Esophagus (tissue), 2 donors: ENCODE results near the gene NAA40. TPM values are rescaled to one million over a fixed set of nuclear protein-coding genes. Genes with fewer than 3 reads are reported as not detected.

Source experiments
- H3K27ac ChIP-seq, 2 donors: one replicate each; pipeline ENCODE4 v1.5.1; 2013; ENCODE audit warnings: low read depth in 2 of 2, mild to moderate bottlenecking in 2 of 2, inconsistent platforms in 1 of 2, low read length in 1 of 2, moderate library complexity in 1 of 2
- H3K27me3 ChIP-seq, 2 donors: one replicate each; pipeline ENCODE4 v1.6.1; 2013; ENCODE audit warnings: low read length in 2 of 2, control low read depth in 1 of 2, mild to moderate bottlenecking in 1 of 2; ENCODE audit not compliant: insufficient read depth in 2 of 2, control insufficient read depth in 1 of 2
- H3K36me3 ChIP-seq, 2 donors: one replicate each; pipeline ENCODE4 v1.6.1; 2013; ENCODE audit warnings: low read length in 1 of 2; ENCODE audit not compliant: control insufficient read depth in 2 of 2, insufficient read depth in 2 of 2
- H3K4me1 ChIP-seq, 2 donors: one replicate each; pipeline ENCODE4 v1.6.1; 2013; ENCODE audit warnings: low read length in 1 of 2; ENCODE audit not compliant: control insufficient read depth in 2 of 2, insufficient read depth in 2 of 2
- H3K4me3 ChIP-seq, 2 donors: one replicate each; pipeline ENCODE4 v1.5.1; 2013; ENCODE audit warnings: low read length in 2 of 2, mild to moderate bottlenecking in 2 of 2, low read depth in 1 of 2, moderate library complexity in 1 of 2
- H3K9me3 ChIP-seq, 2 donors: one replicate each; pipeline ENCODE4 v1.6.1; 2013; ENCODE audit warnings: mild to moderate bottlenecking in 2 of 2, low read depth in 1 of 2, low read length in 1 of 2, moderate library complexity in 1 of 2; ENCODE audit not compliant: control insufficient read depth in 2 of 2, insufficient read depth in 1 of 2
- WGBS, 2 donors: extraction: QIAGEN DNeasy Blood & Tissue Kit; methylation state at CpG; one replicate each; pipeline ENCODE4 v1.1.7; 2013; 5-methylcytosine and 5-hydroxymethylcytosine counted together
- polyA plus RNA-seq, 2 donors: library from polyadenylated mRNA; stranded (reverse); fragments of 200-250 nt; gene quantifications; one replicate each; pipeline ENCODE4 v1.2.3, GENCODE V29; 2013
- donor health status: healthy with polysubstance abuse.
- donor health status: Bipolar disorder and iron deficiency.

NAA40 gene
- polyA plus RNA-seq: 10 to 100 TPM in 1 of 2 donors, 1 to 10 TPM in 1; 8.5 to 11.8 TPM

DNA sequence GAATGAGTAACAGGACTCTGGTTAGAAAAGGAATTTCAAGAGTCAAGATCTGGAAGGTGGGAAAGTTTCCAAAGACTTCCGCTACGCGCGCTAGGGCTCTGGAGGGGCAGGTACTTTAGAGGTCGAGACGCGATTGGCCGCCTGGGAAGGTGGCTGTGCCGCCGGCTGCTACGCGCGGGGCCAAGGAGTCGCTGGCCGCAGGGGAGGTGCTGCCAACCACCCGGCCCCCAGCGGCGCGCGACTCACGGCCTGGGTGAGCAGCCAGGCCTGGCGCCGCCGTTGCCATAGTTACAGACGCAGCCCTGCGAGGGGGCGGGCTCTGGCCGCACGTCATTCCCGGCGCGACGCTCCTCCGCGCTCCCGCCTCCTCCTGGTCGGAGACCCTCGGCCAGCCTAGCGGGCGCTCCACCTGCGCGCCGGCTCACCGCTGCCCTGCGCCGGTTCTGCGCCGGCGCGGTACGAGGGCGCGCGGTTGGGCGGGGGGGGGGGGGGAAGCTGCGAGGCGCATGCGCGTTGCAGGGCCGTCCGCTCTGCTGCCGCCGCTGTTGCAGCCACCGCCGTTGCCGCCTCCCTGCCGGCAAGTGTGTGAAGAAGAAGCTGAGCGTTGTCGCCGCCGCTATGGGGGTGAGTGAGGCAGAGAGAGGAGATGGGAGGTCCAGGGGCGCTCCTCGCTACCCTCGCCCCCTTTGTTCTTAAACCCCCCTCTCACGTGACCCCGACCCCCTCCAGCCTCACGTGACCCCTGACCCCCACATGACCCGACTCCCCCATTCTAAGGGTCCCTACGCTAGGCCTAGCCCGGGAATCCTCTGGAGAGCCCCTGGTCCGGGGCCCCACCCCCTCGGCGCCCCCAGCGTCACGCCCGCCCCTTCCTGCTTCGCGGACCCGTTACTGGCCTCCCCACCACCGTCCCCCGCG lies at the start of gene NAA40:
NAA40 (plus strand) TSS at position 524 of the 918 bp plus-strand sequence; CDS start at position 619, 95 bp downstream.
- Histone ChIP-seq H3K4me3 (peak within 1 kb of the TSS; percentile 77 to 82), H3K27ac (peak within 1 kb of the TSS; percentile 38 to 88), H3K36me3 (peaks cover 0 to 3% of the 10 kb centered on the region in 2 donors), H3K9me3 (no peaks in the 10 kb centered on the region), H3K27me3 (no peaks in the 10 kb centered on the region), H3K4me1 (peaks cover 0 to 7% of the 10 kb centered on the region in 2 donors)
- WGBS, 2 donors: 0% methylated on average over 68 to 90 of the region's 92 CpGs

DNA sequence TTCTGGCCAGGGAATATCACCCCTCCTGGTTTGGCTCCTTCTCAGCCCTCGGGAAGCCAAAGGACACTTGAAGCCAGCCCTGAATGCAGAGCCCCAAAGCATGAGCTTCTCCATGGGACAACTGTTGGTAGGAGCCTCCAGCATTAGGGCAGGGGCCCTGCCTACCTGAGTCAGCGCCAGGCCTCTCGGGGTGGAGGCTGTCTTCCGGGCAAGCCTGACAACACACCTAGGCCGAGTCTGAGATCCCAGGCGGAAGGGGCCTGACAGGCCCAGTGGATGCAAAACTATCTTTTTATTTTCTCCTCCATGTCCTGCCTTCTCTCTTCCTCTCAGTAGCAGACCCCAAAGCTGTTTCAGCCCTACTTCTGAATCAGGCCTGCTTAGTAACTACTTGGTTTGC lies 49.5 kb upstream of the NAA40 start:
- Histone ChIP-seq H3K9me3 (no peaks in the 10 kb centered on the region), H3K4me3 (peak overlapping the region; percentile 45 to 56), H3K36me3 (peaks cover 0 to 5% of the 10 kb centered on the region in 2 donors), H3K27ac (peak overlapping the region; percentile 85 to 98), H3K4me1 (peaks cover 9 to 32% of the 10 kb centered on the region in 2 donors), H3K27me3 (no peaks in the 10 kb centered on the region)
- 54 to 64% methylated on average over 6 of the region's 6 CpGs for WGBS, 2 donors

DNA sequence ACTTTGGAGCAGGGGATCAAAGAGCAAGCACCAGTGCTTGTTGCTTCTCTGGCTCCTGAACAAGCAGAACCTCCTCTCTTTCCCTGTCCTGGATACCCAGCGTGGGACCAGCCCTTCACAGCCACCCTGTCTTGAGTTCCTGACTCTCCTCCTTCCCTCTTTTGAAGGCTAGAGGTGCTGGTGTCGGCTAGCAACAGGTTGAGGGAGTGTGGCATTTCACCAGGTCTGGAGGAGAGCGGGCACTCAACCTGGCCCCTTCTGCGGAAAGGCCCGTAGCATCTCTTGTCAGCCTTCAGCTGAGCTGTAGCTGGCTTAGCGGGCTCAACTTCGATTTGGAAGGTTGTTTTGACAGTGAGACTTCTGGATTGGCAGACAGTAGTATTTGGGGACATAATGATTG lies 48.4 kb upstream of the NAA40 start:
- H3K36me3 ChIP-seq: peaks cover 0 to 10% of the 10 kb centered on the region in 2 donors
- 71 to 79% methylated on average over 7 of the region's 7 CpGs for WGBS, 2 donors
- peaks cover 9 to 29% of the 10 kb centered on the region in 2 donors for H3K4me1 ChIP-seq
- peak overlapping the region in 1 of 2 donors; percentile 98 for H3K27ac ChIP-seq
- peak overlapping the region; percentile 9 to 56 for H3K4me3 ChIP-seq
- H3K27me3 ChIP-seq: no peaks in the 10 kb centered on the region
- H3K9me3 ChIP-seq: no peaks in the 10 kb centered on the region

DNA sequence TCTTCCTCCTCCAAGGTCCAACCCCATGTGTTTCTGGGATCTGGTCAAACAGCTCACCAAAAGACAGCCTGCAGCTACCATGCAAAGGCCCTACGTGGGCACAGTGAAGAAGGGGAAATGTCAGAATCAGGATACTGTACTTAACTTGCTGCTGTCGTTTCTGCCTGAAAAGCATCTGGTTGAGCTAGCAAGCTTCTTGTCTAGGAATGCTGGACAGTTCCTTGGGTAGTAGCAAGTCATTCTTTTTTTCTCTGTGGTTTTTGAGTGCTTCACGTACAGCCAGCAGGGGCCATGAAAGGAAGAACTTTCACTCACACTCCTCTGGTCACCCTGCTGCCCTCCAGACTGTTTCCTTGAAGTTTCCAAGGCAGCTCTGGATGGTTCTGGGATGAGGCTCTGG lies 46.6 kb upstream of the NAA40 start:
- Histone ChIP-seq H3K9me3 (no peaks in the 10 kb centered on the region), H3K4me3 (no peak overlapping the region), H3K4me1 (peaks cover 11 to 27% of the 10 kb centered on the region in 2 donors), H3K36me3 (peaks cover 5 to 10% of the 10 kb centered on the region in 2 donors), H3K27me3 (no peaks in the 10 kb centered on the region), H3K27ac (peak overlapping the region in 1 of 2 donors; percentile 14)
- WGBS, 2 donors: 33 to 42% methylated on average over 3 of the region's 3 CpGs

DNA sequence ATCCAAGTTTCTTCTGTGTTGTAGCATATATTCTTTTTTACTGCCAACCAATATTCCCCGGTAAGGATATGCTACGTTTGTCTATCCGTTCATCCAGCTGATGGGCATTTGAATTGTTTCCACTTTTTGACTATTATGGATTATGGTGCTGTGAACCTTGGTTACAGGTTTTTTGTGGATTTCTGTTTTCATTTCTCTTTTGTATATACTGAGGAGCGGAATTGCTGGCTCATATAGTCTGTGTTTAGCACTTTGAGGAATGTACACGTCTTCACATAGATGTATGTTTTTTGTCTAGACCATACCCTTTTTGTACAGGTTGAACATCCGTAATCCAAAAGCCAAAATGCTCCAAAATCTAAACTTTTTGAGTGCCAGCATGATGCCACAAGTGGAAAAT lies 45.4 kb upstream of the NAA40 start:
- no peak overlapping the region for H3K4me3 ChIP-seq
- no peaks in the 10 kb centered on the region for H3K27me3 ChIP-seq
- H3K36me3 ChIP-seq: peaks cover 10 to 19% of the 10 kb centered on the region in 2 donors
- H3K27ac ChIP-seq: no peak overlapping the region
- no peaks in the 10 kb centered on the region for H3K9me3 ChIP-seq
- 96 to 97% methylated on average over 6 of the region's 6 CpGs for WGBS, 2 donors
- H3K4me1 ChIP-seq: peaks cover 11 to 19% of the 10 kb centered on the region in 2 donors

DNA sequence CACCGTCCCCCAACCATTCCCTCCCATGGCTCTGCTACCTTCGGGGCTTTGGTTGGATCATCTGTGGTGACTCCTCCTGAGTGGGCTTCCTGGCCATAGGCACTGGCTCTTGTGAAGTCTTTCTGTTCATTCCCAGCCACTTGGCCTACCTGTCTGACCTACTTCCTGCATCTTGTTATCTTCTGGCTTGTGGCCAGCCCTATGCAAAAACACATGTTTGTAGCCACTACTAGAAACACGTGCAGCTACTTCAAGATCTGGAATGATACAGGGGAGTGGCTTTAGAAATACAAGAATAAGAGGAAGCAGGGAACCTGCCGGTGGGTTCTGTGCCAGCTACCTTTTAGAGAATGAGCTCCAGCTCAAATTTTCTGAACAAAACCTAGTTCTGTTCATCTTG lies 42.7 kb upstream of the NAA40 start:
- Histone ChIP-seq H3K4me3 (no peak overlapping the region), H3K36me3 (peaks cover 30 to 41% of the 10 kb centered on the region in 2 donors), H3K27me3 (no peaks in the 10 kb centered on the region), H3K9me3 (no peaks in the 10 kb centered on the region), H3K4me1 (peaks cover 2% of the 10 kb centered on the region in 2 donors), H3K27ac (no peak overlapping the region)
- 57 to 69% methylated on average over 4 of the region's 4 CpGs for WGBS, 2 donors

DNA sequence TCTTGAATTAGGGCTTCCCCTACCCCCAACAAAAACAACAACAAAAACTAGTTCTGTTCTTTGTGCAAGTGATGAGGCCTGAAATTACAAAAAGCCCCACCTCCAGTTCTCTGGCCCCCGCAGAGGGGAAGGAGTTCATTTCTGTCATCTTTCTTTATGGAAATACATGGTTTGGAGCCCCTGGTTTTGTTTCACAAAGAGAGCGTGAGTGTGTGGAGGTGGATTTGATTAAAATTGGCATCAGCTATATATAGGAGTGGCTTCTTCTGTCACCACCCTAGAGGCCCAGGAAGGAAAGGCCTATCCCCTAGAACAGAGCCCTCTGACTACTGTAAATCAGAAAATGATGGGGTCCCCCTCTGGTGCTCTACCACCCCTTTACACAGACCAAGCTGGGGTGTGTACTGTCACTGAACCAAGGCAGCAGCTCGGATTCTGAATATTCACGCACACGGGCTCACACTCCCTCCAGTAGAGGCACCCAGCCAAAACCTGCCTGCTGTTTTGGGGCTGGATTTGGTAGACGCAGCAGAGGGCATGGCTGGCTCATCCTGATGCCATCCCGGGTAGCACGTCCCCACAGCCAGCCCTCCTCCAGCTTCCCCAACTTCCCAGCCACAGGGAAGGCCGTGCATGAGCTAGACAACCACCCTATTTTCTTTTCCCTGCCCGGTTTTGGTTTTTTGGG lies 41.2 kb upstream of the NAA40 start:
- H3K4me1 ChIP-seq: peaks cover 0 to 2% of the 10 kb centered on the region in 2 donors
- H3K4me3 ChIP-seq: no peak overlapping the region
- no peaks in the 10 kb centered on the region for H3K9me3 ChIP-seq
- H3K27ac ChIP-seq: no peak overlapping the region
- peaks cover 41 to 52% of the 10 kb centered on the region in 2 donors for H3K36me3 ChIP-seq
- WGBS, 2 donors: 74 to 76% methylated on average over 10 of the region's 10 CpGs
- H3K27me3 ChIP-seq: no peaks in the 10 kb centered on the region

DNA sequence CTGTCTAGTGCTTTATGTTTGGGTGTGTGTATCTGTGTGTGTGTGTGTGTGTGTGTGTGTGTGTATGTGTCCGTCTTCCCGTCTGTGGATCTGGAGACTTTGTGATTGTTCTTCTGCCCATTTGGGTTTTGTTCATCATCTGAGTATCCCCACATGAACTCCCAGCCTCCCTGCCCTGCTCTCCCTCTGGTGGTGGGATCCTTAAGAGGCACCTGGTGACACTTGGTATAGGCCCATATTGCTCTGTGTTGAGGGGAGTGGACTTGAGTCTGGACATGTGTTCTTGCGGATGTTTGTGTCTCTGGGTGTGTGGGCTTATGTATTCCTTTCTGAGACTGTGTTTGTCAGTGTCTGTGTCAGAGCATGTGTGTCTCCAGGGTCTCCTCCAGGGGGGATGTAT lies 37.1 kb upstream of the NAA40 start:
- WGBS, 2 donors: 75 to 79% methylated on average over 3 of the region's 3 CpGs
- Histone ChIP-seq H3K27ac (no peak overlapping the region), H3K9me3 (no peaks in the 10 kb centered on the region), H3K4me3 (no peak overlapping the region), H3K4me1 (peaks cover 0 to 3% of the 10 kb centered on the region in 2 donors), H3K27me3 (no peaks in the 10 kb centered on the region), H3K36me3 (peaks cover 45 to 79% of the 10 kb centered on the region in 2 donors)

DNA sequence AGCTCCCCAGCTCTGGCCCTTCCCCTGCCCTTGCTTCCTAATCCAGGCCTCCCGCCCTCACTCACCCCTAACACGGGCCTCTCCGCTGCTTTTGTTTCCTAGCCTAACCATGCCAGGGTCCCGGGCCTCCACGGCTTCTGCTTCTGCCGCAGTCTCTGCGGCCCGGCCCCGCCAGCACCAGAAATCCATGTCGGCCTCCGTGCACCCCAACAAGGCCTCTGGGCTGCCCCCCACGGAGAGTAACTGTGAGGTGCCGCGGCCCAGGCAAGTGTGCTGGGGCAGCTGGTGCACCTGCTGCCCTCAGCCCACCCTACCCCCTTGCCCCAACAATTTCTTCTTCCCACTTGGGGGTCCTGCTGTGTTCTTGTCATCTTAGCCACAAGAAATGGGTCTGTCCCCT lies 34.9 kb upstream of the NAA40 start:
- Histone ChIP-seq H3K4me1 (peaks cover 0 to 3% of the 10 kb centered on the region in 2 donors), H3K9me3 (no peaks in the 10 kb centered on the region), H3K4me3 (no peak overlapping the region), H3K36me3 (peaks cover 35 to 79% of the 10 kb centered on the region in 2 donors), H3K27ac (no peak overlapping the region), H3K27me3 (no peaks in the 10 kb centered on the region)
- WGBS, 2 donors: 95% methylated on average over 14 of the region's 14 CpGs
